Upper lobe of left lung (tissue), 6 donors: ENCODE results near the gene NUP85. TPM values are rescaled to one million over a fixed set of nuclear protein-coding genes. Genes with fewer than 3 reads are reported as not detected.
A peak's percentile ranks its signal among the peaks of the same experiment; 100 is the strongest.

Experiments used
- ATAC-seq, 2 donors: fragments of 200-7000 bp; cut with Tn5 transposase; one replicate each; pipeline ENCODE4 v1.9.1; 2022; ENCODE audit warnings: mild to moderate bottlenecking in 2 of 2, moderate library complexity in 2 of 2; ENCODE audit not compliant: low FRiP score in 2 of 2
- DNase-seq, 2 donors: peaks; one replicate each; pipeline ENCODE4 v3.0.0-alpha.2; 2019 to 2020
- H3K27ac ChIP-seq, 4 donors: fragments of 200-600 bp; sonication (generic); one replicate each; pipeline ENCODE4 v1.5.1; 2016 to 2019
- H3K27me3 ChIP-seq, 4 donors: fragments of 200-600 bp; sonication (generic); one replicate each; pipeline ENCODE4 v1.5.1; 2017 to 2019
- H3K36me3 ChIP-seq, 4 donors: fragments of 200-600 bp; sonication (generic); one replicate each; pipeline ENCODE4 v1.5.1; 2016 to 2019
- H3K4me1 ChIP-seq, 4 donors: fragments of 200-600 bp; sonication (generic); one replicate each; pipeline ENCODE4 v1.5.1; 2018 to 2019
- H3K4me3 ChIP-seq, 4 donors: fragments of 200-600 bp; sonication (generic); one replicate each; pipeline ENCODE4 v1.5.1; 2017 to 2019; ENCODE audit warnings: mild to moderate bottlenecking in 2 of 4, moderate library complexity in 1 of 4
- H3K9me3 ChIP-seq, 4 donors: fragments of 200-600 bp; sonication (generic); one replicate each; pipeline ENCODE4 v1.5.1; 2018 to 2019
- CTCF ChIP-seq, 6 experiments: fragments of 450-650 bp in 4 of 6; fragments of 200-600 bp in 2 of 6; sonication (generic) in 2 of 6; IDR thresholded peaks; one replicate each; pipeline ENCODE4 v1.5.1; 2016 to 2019; ENCODE audit warnings: antibody characterized with exemption in 6 of 6
- EP300 ChIP-seq, 4 donors: sonication (generic); formaldehyde crosslinking; IDR thresholded peaks; one replicate each; pipeline ENCODE4 v1.5.1; 2017; ENCODE audit warnings: antibody characterized with exemption in 4 of 4, control low read depth in 2 of 4
- POLR2A ChIP-seq, 4 donors: fragments of 450-650 bp; IDR thresholded peaks; one replicate each; pipeline ENCODE4 v1.5.1; 2016 to 2017; ENCODE audit warnings: antibody characterized with exemption in 4 of 4, mild to moderate bottlenecking in 2 of 4
- POLR2AphosphoS5 ChIP-seq, 2 donors: sonication (generic); formaldehyde crosslinking; IDR thresholded peaks; one replicate each; pipeline ENCODE4 v1.5.1; 2017; ENCODE audit warnings: antibody characterized with exemption in 2 of 2
- WGBS, 2 donors: methylation state at CpG; one replicate each; pipeline ENCODE4 v1.1.5; 2017 to 2018; 5-methylcytosine and 5-hydroxymethylcytosine counted together
- total RNA-seq, 6 donors: library from RNA; depleted of rRNA in 4 of 6; stranded (reverse); fragments of >200 nt in 4 of 6; gene quantifications; one replicate each; pipeline versions ENCODE4 v1.1.0 to v1.2.1, GENCODE V29; 2016 to 2021
- donor health status: DM: no; HTN: no; CAD: no; lungs with moderate emphysema.
- donor health status: DM: no; HTN: yes; CAD: no; lungs with severe emphysema.

Gene NUP85
- total RNA-seq, 6 donors from 2014 or later = 21.7 to 69.1 (median 43.5) TPM

DNA sequence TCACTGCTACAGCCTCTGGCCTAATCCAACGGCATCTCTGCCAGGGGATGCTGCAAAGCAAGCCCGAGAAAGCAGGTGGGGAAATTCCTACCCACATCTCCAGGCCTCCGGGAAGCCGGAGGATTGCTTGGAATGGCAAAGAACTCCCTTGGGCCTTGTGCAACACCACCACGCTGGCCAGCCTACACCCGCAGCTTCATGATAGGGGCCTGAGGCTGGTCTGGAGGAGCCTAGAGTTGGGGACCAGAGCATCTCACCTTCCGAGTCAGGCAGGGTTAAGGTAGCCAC lies 35.6 kb downstream of the NUP85 start:
- 90 to 95% methylated on average over 7 of the region's 7 CpGs for WGBS, 2 donors
- Histone ChIP-seq H3K4me1 (peaks cover 0 to 27% (median 0%) of the 10 kb centered on the region in 4 donors), H3K9me3 (no peaks in the 10 kb centered on the region), H3K27me3 (no peaks in the 10 kb centered on the region), H3K4me3 (no peak overlapping the region), H3K27ac (no peak overlapping the region), H3K36me3 (peaks cover 51 to 100% (median 98%) of the 10 kb centered on the region in 4 donors)
- no peak for DNase-seq
- ATAC-seq = peak in 1 of 2 donors; percentile 13
- no peak for TF ChIP-seq POLR2AphosphoS5 (IDR thresholded peaks at IDR 0.05)
- TF ChIP-seq POLR2A (IDR thresholded peaks at IDR 0.05) = no peak
- no peak for TF ChIP-seq CTCF (IDR thresholded peaks at IDR 0.05)
- no peak for TF ChIP-seq EP300 (IDR thresholded peaks at IDR 0.05)

- H3K27me3 ChIP-seq = no peaks in the 10 kb centered on the region
- WGBS, 2 donors = 95% methylated on average over 9 of the region's 9 CpGs
- TF ChIP-seq CTCF (IDR thresholded peaks at IDR 0.05) (no peak), EP300 (IDR thresholded peaks at IDR 0.05) (no peak), POLR2A (IDR thresholded peaks at IDR 0.05) (no peak), POLR2AphosphoS5 (IDR thresholded peaks at IDR 0.05) (no peak)
- DNase-seq (no peak), ATAC-seq (peak in 1 of 2 donors; percentile 4)
- H3K4me3 ChIP-seq = no peak overlapping the region
- no peak overlapping the region for H3K27ac ChIP-seq
- no peaks in the 10 kb centered on the region for H3K9me3 ChIP-seq
- H3K36me3 ChIP-seq = peaks cover 49 to 100% (median 99%) of the 10 kb centered on the region in 4 donors
- H3K4me1 ChIP-seq = peaks cover 0 to 27% (median 0%) of the 10 kb centered on the region in 4 donors
These were observed 36.0 kb downstream of the NUP85 start for GRCh38 chr17:75241502-75241901.

GRCh38 chr17:75241996-75242460 lies 36.5 kb downstream of the NUP85 start:
- Histone ChIP-seq H3K4me1 (peaks cover 0 to 27% (median 0%) of the 10 kb centered on the region in 4 donors), H3K4me3 (no peak overlapping the region), H3K9me3 (no peaks in the 10 kb centered on the region), H3K27me3 (no peaks in the 10 kb centered on the region), H3K36me3 (peaks cover 47 to 98% (median 94%) of the 10 kb centered on the region in 4 donors), H3K27ac (no peak overlapping the region)
- 83 to 85% methylated on average over 9 to 15 of the region's 15 CpGs for WGBS, 2 donors
- peak in 1 of 2 donors; percentile 71 for ATAC-seq
- peak in 1 of 2 donors; percentile 44 for DNase-seq
- TF ChIP-seq POLR2AphosphoS5 (IDR thresholded peaks at IDR 0.05) (no peak), POLR2A (IDR thresholded peaks at IDR 0.05) (no peak), CTCF (IDR thresholded peaks at IDR 0.05) (no peak), EP300 (IDR thresholded peaks at IDR 0.05) (no peak)

DNA sequence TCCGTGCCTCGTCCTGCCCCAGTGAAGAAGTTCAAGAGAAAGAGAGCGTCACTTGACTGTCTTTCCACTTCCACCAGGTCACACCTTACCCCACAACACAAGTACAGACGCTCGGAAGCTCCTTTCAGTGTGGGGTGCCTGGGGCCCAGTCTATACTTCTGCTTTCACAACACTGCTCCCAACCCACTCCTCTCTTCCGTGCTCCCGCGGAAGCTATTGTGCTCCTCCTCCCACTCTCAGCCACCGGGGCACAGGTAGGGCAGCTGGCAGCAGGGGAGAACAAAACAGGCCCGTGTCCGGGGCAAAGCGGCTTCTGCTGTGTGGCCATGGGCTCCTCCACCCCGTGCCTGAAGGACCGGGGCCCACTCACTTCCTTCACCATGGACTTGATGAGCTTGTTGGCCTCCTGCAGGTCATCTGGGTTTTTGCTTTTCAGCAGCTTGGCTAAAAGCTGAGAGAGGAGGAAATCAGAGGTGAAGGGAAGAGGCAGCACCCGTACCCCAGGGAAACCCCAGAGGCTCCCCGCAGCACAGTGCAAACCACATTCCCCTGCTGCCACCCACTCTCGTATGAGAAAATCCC lies 37.1 kb downstream of the NUP85 start:
- DNase-seq (peak in 1 of 2 donors; percentile 59), ATAC-seq (no peak)
- Histone ChIP-seq H3K27me3 (no peaks in the 10 kb centered on the region), H3K4me3 (no peak overlapping the region), H3K4me1 (peaks cover 0 to 27% (median 0%) of the 10 kb centered on the region in 4 donors), H3K36me3 (peaks cover 47 to 93% (median 89%) of the 10 kb centered on the region in 4 donors), H3K27ac (no peak overlapping the region), H3K9me3 (no peaks in the 10 kb centered on the region)
- WGBS, 2 donors = 80 to 82% methylated on average over 11 to 17 of the region's 17 CpGs
- TF ChIP-seq POLR2A (IDR thresholded peaks at IDR 0.05) = no peak
- TF ChIP-seq EP300 (IDR thresholded peaks at IDR 0.05) = no peak
- TF ChIP-seq POLR2AphosphoS5 (IDR thresholded peaks at IDR 0.05) = no peak
- no peak for TF ChIP-seq CTCF (IDR thresholded peaks at IDR 0.05)
